C4-2B (cell line): ENCODE measurements around the gene TDRD3.

ENCODE experiments used
- H3K27ac ChIP-seq: fragments of 450-650 bp; 2 replicates; pipeline ENCODE4 v1.5.1; 2017
- CTCF ChIP-seq: fragments of 450-650 bp; conservative IDR thresholded peaks from 2 replicates; pipeline ENCODE4 v1.5.1; 2017; ENCODE audit warnings: mild to moderate bottlenecking
- ZFX ChIP-seq: fragments of 450-650 bp; IDR thresholded peaks from 2 replicates; pipeline ENCODE4 v1.6.1; 2017

Gene TDRD3

GRCh38 chr13:60494296-60494695 lies 97.3 kb downstream of the TDRD3 start:
- TF ChIP-seq CTCF (no peak), ZFX (no peak)
- no peak overlapping the region for H3K27ac ChIP-seq

- TF ChIP-seq ZFX, result no peak
- no peak; the same call in 1 of the 2 replicates for TF ChIP-seq CTCF
- H3K27ac ChIP-seq, result no peak overlapping the region
These were observed 104.2 kb downstream of the TDRD3 start for GRCh38 chr13:60501236-60501635.

GRCh38 chr13:60509601-60510386 lies 112.8 kb downstream of the TDRD3 start:
- no peak overlapping the region for H3K27ac ChIP-seq
- TF ChIP-seq CTCF (no peak), ZFX (no peak)

GRCh38 chr13:60511637-60512036 lies 114.6 kb downstream of the TDRD3 start:
- H3K27ac ChIP-seq, result no peak overlapping the region
- TF ChIP-seq CTCF (no peak), ZFX (no peak)

GRCh38 chr13:60514891-60515290 lies 117.9 kb downstream of the TDRD3 start:
- TF ChIP-seq ZFX (no peak), CTCF (no peak)

GRCh38 chr13:60519496-60519895 lies 122.5 kb downstream of the TDRD3 start:
- TF ChIP-seq ZFX, result no peak
- TF ChIP-seq CTCF, result no peak

More at GRCh38 chr13:60514891-60515290, 117.9 kb downstream of the TDRD3 start:
- H3K27ac ChIP-seq, result no peak overlapping the region

GRCh38 chr13:60520902-60521569 lies 124.0 kb downstream of the TDRD3 start:
- TF ChIP-seq CTCF, result no peak
- no peak for TF ChIP-seq ZFX
- H3K27ac ChIP-seq, result no peak overlapping the region

More at GRCh38 chr13:60519496-60519895, 122.5 kb downstream of the TDRD3 start:
- no peak overlapping the region for H3K27ac ChIP-seq
